Type B pancreatic cell (in vitro differentiated cells): Measurements from ENCODE around the gene ZNF213. TPM values are rescaled to one million over a fixed set of nuclear protein-coding genes. Genes with fewer than 3 reads are reported as not detected.
"Not testable (repeated sequence)": the region's sequence is repeated elsewhere in the genome, so short reads cannot be mapped to it uniquely, and the experiment has no call there.

Source experiments
- DNase-seq: peaks from one replicate; pipeline ENCODE4 v3.0.0; 2021; ENCODE audit warnings: mixed read lengths; ENCODE audit not compliant: unreplicated experiment; ENCODE audit errors: extremely low spot score
- H3K27ac Mint-ChIP-seq: 2 replicates; pipeline ENCODE4 v1.8.0; 2021; ENCODE audit warnings: mild to moderate bottlenecking, mixed read lengths
- H3K27me3 Mint-ChIP-seq: 2 replicates; pipeline ENCODE4 v1.8.0; 2021; ENCODE audit warnings: mixed read lengths
- H3K36me3 Mint-ChIP-seq: 2 replicates; pipeline ENCODE4 v1.8.0; 2021; ENCODE audit warnings: mixed read lengths
- H3K4me1 Mint-ChIP-seq: one replicate; pipeline ENCODE4 v1.8.0; 2021; ENCODE audit warnings: mixed read lengths; ENCODE audit not compliant: unreplicated experiment
- H3K4me3 Mint-ChIP-seq: 2 replicates; pipeline ENCODE4 v1.8.0; 2021; ENCODE audit warnings: mild to moderate bottlenecking, mixed read lengths
- H3K9me3 Mint-ChIP-seq: 2 replicates; pipeline ENCODE4 v1.8.0; 2021; ENCODE audit warnings: mixed read lengths
- CTCF ChIP-seq: fragments of 200-600 bp; sonication (generic); conservative IDR thresholded peaks from 2 replicates; pipeline ENCODE4 v1.5.0; 2021; ENCODE audit warnings: antibody characterized with exemption, mild to moderate bottlenecking
- total RNA-seq: library from RNA; stranded (reverse); gene quantifications from 2 replicates; pipeline ENCODE4 v1.2.1, GENCODE V29; 2021; ENCODE audit warnings: low replicate concordance

ZNF213 gene
- total RNA-seq, 1 donor from 2014 or later: 13.3 TPM

GRCh38 chr16:3138342-3138741 is 3.5 kb downstream of the ZNF213 start:
- DNase-seq: no peak

DNA sequence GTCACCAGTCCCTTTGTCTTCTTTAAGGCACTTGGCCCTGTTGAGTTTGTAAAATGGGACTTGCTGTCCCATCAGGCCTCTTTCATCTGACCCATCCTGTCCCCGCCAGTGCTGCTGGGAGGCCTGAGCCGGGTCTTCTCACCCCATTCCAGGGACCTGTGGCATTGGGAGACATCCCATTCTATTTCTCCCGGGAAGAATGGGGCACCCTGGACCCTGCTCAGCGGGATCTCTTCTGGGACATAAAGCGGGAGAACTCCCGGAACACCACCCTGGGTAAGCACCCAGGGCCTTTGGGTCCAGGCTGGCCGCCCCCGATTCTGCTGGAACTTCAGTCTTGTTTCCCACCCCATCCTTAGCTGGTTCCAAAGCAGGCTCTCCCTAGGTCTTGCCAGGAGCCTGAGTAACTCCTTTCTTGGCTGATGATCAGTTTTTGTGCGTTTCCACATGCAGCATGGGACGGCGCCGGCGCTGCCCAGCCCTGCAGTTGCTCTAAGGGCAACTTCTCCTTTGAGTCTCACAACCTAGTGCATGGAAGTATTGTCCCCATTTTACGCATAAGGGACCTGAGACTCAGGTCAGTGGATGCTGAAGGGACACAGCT is 4.1 kb downstream of the ZNF213 start:
- Mint-ChIP-seq H3K36me3 (peaks cover 6% of the 10 kb centered on the region), H3K9me3 (no peaks in the 10 kb centered on the region), H3K27me3 (no peaks in the 10 kb centered on the region), H3K27ac (peak overlapping the region; percentile 50), H3K4me3 (peak overlapping the region; percentile 53), H3K4me1 (peaks cover 6% of the 10 kb centered on the region)
- no peak for TF ChIP-seq CTCF
- no peak for DNase-seq

More at GRCh38 chr16:3138342-3138741, 3.5 kb downstream of the ZNF213 start:
- peaks cover 6% of the 10 kb centered on the region for H3K36me3 Mint-ChIP-seq
- peaks cover 9% of the 10 kb centered on the region for H3K4me1 Mint-ChIP-seq
- no peak for TF ChIP-seq CTCF
- no peak overlapping the region for H3K27ac Mint-ChIP-seq
- no peaks in the 10 kb centered on the region for H3K9me3 Mint-ChIP-seq
- H3K27me3 Mint-ChIP-seq: no peaks in the 10 kb centered on the region
- H3K4me3 Mint-ChIP-seq: no peak overlapping the region

GRCh38 chr16:3139561-3139960 is 4.7 kb downstream of the ZNF213 start:
- not testable (repeated sequence) for H3K4me1 Mint-ChIP-seq, H3K9me3 Mint-ChIP-seq

GRCh38 chr16:3140603-3141427 is 6.0 kb downstream of the ZNF213 start:
- Mint-ChIP-seq H3K27me3 (no peaks in the 10 kb centered on the region), H3K9me3 (no peaks in the 10 kb centered on the region), H3K36me3 (peaks cover 6% of the 10 kb centered on the region), H3K4me1 (peaks cover 4% of the 10 kb centered on the region), H3K27ac (no peak overlapping the region), H3K4me3 (no peak overlapping the region)
- no peak for TF ChIP-seq CTCF
- DNase-seq: no peak

More at GRCh38 chr16:3139561-3139960, 4.7 kb downstream of the ZNF213 start:
- not testable (repeated sequence) for H3K36me3 Mint-ChIP-seq, H3K27me3 Mint-ChIP-seq, H3K4me3 Mint-ChIP-seq, DNase-seq
- peak overlapping the region; percentile 50 for H3K27ac Mint-ChIP-seq

DNA sequence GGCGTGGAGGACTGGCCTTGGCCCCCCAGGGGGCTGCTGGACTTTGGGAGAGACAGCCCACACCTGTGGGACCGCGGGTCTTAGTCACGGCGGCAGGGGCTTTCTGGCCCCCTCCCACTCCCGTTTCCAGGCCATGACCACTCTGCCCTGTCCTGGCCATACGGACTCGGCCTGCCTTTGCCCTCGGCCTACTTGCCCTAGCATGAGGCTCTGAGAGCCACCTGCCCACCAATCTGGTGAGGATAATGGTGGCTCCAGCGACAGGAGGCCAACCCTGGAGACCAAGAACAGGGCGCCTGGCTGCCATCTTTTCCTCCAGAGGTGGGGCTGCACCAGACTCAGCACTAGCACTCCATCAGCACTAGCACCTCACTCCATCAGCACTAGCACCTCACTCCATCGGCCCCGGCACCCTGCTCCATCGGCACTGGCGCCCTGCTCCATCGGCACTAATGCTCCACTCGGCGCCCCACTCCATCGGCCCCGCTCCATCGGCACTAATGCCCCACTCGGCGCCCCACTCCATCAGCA is 7.0 kb downstream of the ZNF213 start:
- Mint-ChIP-seq H3K36me3 (peaks cover 6% of the 10 kb centered on the region), H3K4me1 (no peaks in the 10 kb centered on the region), H3K27me3 (no peaks in the 10 kb centered on the region), H3K27ac (no peak overlapping the region), H3K9me3 (no peaks in the 10 kb centered on the region), H3K4me3 (no peak overlapping the region)
- TF ChIP-seq CTCF: no peak
- DNase-seq: no peak

DNA sequence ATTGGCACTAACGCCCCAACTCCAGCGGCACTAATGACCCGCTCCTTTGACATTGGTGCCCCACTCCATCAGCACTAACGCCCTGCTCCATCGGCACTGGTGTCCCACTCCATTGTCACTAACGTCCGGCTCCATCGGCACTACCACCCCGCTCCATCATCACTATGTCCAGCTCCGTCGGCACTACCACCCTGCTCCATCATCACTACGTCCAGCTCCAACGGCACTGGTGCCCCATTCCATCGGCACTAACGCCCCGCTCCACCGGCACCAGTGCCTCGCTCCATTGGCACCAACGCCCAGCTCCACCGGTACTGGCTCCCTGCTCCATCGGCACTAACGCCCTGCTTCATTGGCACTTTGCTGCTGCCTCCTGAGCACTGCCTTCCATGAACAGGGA is 7.5 kb downstream of the ZNF213 start:
- no peaks in the 10 kb centered on the region for H3K4me1 Mint-ChIP-seq
- no peak for DNase-seq
- peak overlapping the region; percentile 39 for H3K27ac Mint-ChIP-seq
- no peak overlapping the region for H3K4me3 Mint-ChIP-seq
- H3K9me3 Mint-ChIP-seq: no peaks in the 10 kb centered on the region
- no peak for TF ChIP-seq CTCF
- peaks cover 6% of the 10 kb centered on the region for H3K36me3 Mint-ChIP-seq
- no peaks in the 10 kb centered on the region for H3K27me3 Mint-ChIP-seq
